Stimulated activated CD4-positive, alpha-beta T cell treated with anti-CD3 and anti-CD28 coated beads, Interleukin-1b, Interleukin-23, amount 100 ng/mL, for 24 hours (primary cell): ENCODE results near the gene PLA2G2C.
"Not testable (repeated sequence)": the region's sequence is repeated elsewhere in the genome, so short reads cannot be mapped to it uniquely, and the experiment has no call there.

Experiments
- DNase-seq, 4 experiments: peaks; one replicate each; pipeline ENCODE4 v3.0.0-alpha.2; 2020; ENCODE audit warnings: low read depth in 4 of 4, low spot score in 1 of 4

Gene PLA2G2C

DNA sequence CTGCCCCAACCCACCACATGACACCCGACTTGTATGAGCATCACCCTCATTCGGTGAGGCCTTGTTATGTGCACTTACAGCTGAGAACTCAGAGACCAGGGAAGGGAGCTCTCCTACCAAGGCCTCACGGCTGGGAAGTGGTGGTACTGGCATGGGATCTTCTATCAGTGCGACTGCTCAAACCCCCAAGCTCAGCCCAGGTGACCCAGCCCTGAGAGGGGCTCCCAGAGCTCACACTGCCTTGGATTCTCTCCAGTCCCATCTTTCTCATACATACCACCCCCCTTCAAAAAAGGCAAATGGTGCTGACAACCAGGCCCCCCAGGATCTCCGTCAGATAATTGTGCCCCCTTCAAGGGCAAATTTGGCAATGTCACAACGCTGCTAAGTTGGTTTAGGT lies 48.0 kb downstream of the PLA2G2C start:
- DNase-seq, result no peak

- DNase-seq, result no peak
Measured at GRCh38 chr1:20137604-20138003, 48.7 kb downstream of the PLA2G2C start.

DNA sequence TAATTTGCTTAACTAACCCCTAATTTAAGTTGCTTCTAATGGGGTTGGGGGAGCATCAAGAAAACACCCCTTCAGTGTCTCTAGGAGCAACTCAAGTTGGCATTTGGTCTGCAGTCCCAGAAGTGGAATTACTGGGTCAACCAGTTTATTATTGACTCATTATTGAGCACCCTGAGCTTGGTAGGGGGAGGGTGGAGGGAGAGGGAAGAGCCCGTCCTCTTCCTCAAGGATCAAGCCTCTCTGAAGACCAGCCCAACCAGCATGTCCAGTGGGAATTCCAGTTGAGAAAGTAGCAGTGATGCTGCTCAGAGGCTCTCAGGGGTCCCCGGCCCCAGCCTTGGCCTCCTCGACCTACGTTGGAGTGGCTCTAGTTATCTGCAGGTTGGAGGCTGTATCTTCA lies 49.3 kb downstream of the PLA2G2C start:
- DNase-seq, result no peak

DNA sequence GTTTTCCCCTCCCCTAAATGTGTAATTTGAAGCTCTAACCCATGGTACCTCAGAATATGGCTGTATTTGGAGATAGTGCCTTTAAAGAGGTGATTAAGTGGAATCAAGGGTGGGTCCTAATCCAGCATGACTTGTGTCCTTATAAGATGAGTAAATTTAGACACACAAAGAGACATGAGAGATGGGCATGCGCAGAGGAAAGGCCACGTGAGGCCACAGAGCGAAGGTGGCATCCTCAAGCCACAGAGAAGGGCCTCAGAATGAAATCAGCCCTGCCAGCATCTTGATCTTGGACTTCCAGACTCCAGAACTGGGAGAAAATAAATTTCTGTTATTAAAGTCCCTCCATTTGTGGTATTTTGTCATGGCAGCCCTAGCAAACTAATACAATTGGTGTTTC lies 50.1 kb downstream of the PLA2G2C start:
- no peak for DNase-seq

GRCh38 chr1:20134995-20135394 lies 51.3 kb downstream of the PLA2G2C start:
- no peak for DNase-seq

DNA sequence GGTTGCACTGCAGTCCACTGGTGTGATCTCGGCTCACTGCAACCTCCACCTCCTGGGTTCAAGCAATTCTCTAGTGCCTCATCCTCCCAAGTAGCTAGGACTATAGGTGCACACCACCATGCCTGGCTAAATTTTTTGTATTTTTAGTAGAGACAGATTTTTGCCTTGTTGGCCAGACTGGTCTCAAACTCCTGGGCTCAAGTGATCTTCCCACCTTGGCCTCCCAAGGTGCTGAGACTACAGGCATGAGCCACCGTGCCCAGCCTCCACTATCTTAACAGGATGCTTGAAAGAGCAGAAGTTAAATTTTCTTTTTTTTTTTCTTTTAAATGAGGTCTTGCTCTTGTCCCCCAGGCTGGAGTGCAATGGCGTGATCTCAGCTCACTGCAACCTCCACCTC lies 55.8 kb downstream of the PLA2G2C start:
- not testable (repeated sequence) for DNase-seq

DNA sequence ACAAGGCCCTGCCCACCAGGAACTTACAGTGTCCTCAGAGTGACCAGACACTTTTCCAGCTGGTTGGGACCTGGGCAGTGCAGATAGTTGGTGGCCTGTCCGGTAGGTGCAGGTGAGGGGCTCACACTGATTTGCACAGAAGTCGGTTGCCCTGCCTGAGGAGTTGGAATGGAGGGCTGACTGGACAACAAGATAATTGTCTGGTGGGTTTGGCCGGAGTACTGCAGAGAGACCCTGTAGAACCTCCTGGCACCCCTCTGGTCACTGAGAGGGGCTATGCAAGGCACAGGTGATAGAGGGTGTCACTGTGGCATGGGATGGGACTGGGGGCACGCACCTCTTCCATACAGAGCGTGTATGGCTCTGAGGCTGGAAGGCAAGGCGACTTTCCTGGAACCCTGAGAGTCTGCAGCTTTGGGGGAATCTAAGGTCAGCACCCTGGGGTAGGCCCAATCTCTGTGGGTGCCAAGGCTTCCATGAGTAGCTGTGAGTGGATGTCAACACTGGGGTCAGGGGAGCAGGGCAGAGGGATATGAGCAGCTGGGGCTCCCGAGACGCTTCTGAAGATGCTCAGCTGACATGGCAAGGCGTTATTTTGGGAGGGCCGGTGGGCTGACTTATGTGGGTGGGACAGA lies 59.4 kb downstream of the PLA2G2C start:
- DNase-seq, result no peak

GRCh38 chr1:20126041-20126805 lies 60.1 kb downstream of the PLA2G2C start:
- DNase-seq, result no peak

DNA sequence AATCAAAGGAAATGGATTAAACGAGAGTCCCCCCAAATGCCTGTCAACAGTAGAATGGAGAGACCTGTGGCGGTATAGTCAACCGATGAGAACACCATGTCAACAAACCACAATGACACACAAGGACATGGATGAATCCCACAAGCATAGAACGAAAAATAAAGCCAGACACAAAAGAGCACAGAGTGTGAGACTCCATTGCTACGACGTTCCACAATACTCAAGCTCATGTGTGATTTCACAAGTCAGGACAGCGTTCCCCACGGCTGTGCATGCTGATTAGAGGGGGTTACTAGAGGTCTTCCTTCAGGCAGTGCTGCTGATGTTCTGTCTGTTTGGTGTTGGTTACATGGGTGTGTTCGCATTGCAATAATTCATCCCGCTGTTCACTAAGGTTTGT lies 61.2 kb downstream of the PLA2G2C start:
- no peak for DNase-seq

GRCh38 chr1:20124456-20125057 lies 61.8 kb downstream of the PLA2G2C start:
- DNase-seq, result no peak

- no peak for DNase-seq
Measured at GRCh38 chr1:20123722-20124455, 62.4 kb downstream of the PLA2G2C start.

DNA sequence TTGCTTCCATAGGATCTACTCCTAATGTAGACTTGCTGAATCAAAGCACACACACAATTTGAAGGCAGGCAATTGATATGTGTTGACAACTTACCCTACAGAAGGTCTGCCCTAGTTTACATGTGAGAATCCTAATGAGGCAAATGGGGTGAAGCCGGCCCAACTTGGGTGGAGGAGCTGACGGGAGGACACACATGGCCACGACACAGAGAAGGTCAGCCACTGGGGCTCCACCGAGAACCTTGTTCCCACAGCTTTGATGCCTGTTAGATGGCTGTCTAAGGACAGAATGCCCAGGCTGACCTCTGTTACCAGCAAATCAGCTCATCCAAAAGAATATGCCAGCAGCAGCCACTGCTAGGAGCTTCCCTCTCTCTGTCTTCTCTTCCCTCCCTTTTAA lies 65.5 kb downstream of the PLA2G2C start:
- DNase-seq, result no peak

DNA sequence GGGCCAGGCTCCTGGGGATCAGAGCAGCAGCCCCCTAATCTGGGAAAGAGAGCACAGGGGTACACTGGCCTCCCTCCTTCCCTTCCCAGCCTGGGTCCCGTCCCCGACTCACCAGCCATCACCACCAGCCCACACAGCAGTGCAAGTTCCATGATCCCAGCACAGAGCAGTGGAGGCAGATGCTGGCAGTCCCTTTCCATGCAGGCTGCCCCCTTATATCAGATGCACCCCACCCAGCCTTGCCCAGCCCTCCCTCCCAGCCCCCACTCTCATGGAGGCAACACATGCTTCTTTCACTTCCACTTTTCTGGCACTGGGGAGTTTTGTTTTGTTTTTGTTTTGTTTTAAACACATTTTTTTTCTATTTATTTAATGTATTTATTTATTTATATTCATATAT lies 67.0 kb downstream of the PLA2G2C start, which contains the start of gene PLA2G2D:
Gene PLA2G2D (minus strand): TSS at position 190 of the 400 bp plus-strand sequence. CDS start 38 bp downstream, at position 152.
- no peak for DNase-seq

GRCh38 chr1:20117236-20117635 lies 69.1 kb downstream of the PLA2G2C start:
- DNase-seq, result no peak

GRCh38 chr1:20115916-20116315 lies 70.4 kb downstream of the PLA2G2C start:
- no peak for DNase-seq

DNA sequence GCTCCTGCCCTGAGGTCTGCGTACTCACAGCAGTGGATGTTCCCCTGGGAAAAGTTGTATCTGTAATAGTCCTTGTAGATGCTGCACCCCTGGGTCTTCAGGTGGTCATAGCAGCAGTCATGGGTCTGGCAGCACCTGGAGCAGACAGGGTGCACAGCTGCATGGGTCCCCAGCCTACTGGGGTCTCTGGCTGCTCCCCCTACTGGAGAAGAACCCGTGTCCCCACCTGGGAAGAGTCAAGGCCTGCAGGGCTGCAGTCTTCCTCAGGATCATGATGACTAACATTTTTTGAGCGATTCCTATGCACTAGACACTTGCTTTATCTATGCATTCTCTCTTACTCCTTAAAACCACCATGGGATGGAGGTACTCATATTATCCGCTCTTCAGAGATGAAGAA lies 70.8 kb downstream of the PLA2G2C start:
- no peak for DNase-seq

- DNase-seq, result no peak
Measured at GRCh38 chr1:20114021-20114648, 72.2 kb downstream of the PLA2G2C start.
